ENCODE measurements around the gene ADD3.
"Not testable (repeated sequence)": the region's sequence is repeated elsewhere in the genome, so short reads cannot be mapped to it uniquely, and the experiment has no call there.

The ADD3 gene

DNA sequence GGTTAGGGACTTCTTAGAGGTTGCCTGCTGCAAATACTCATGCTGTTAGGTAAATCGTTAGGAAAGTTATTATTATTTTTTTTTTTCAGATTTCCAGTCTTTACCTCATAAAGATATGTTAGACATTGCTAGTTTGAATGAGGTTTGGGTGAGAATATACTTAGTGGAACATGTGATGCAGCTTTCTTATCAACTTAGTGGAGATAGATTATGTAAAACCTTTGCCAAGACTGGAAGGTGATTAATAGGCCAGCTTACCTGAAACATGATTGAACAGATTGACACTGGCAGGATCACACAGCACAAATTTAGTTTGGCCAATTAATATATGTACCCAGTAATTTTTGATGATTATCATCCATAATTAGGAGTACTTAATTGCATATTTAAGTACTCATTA is 32.3 kb downstream of the ADD3 start:
- Histone ChIP-seq H3K27me3 (ENCODE audit: insufficient read depth, low read length) (no peaks in the 10 kb centered on the region), H3K4me1 (ENCODE audit: insufficient read depth, low read length) (no peaks in the 10 kb centered on the region), H3K9me3 (ENCODE audit: low read length) (no peaks in the 10 kb centered on the region), H3K4me3 (ENCODE audit: low read length) (no peak overlapping the region), H3K36me3 (ENCODE audit: insufficient read depth, low read length) (no peaks in the 10 kb centered on the region), H2AFZ (ENCODE audit: low read depth, low read length) (no peak overlapping the region)

- Histone ChIP-seq H3K36me3 (ENCODE audit: insufficient read depth, low read length) (no peaks in the 10 kb centered on the region), H3K4me3 (ENCODE audit: low read length) (no peak overlapping the region), H2AFZ (ENCODE audit: low read depth, low read length) (no peak overlapping the region), H3K27me3 (ENCODE audit: insufficient read depth, low read length) (no peaks in the 10 kb centered on the region), H3K9me3 (ENCODE audit: low read length) (no peaks in the 10 kb centered on the region), H3K4me1 (ENCODE audit: insufficient read depth, low read length) (no peaks in the 10 kb centered on the region)
Observed at GRCh38 chr10:110040767-110041478, 33.1 kb downstream of the ADD3 start.

GRCh38 chr10:110041479-110041829 is 33.7 kb downstream of the ADD3 start:
- H3K27me3 ChIP-seq (ENCODE audit: insufficient read depth, low read length), result no peaks in the 10 kb centered on the region
- H3K9me3 ChIP-seq (ENCODE audit: low read length), result no peaks in the 10 kb centered on the region
- no peak overlapping the region for H3K4me3 ChIP-seq (ENCODE audit: low read length)
- H2AFZ ChIP-seq (ENCODE audit: low read depth, low read length), result no peak overlapping the region
- H3K36me3 ChIP-seq (ENCODE audit: insufficient read depth, low read length), result no peaks in the 10 kb centered on the region
- H3K4me1 ChIP-seq (ENCODE audit: insufficient read depth, low read length), result no peaks in the 10 kb centered on the region

- Histone ChIP-seq H3K4me3 (ENCODE audit: low read length) (no peak overlapping the region), H3K4me1 (ENCODE audit: insufficient read depth, low read length) (no peaks in the 10 kb centered on the region), H2AFZ (ENCODE audit: low read depth, low read length) (no peak overlapping the region), H3K36me3 (ENCODE audit: insufficient read depth, low read length) (no peaks in the 10 kb centered on the region), H3K27me3 (ENCODE audit: insufficient read depth, low read length) (no peaks in the 10 kb centered on the region), H3K9me3 (ENCODE audit: low read length) (no peaks in the 10 kb centered on the region)
Observed at GRCh38 chr10:110042181-110042580, 34.4 kb downstream of the ADD3 start.

- Histone ChIP-seq H3K9me3 (ENCODE audit: low read length) (no peaks in the 10 kb centered on the region), H3K27me3 (ENCODE audit: insufficient read depth, low read length) (no peaks in the 10 kb centered on the region), H3K36me3 (ENCODE audit: insufficient read depth, low read length) (no peaks in the 10 kb centered on the region), H2AFZ (ENCODE audit: low read depth, low read length) (no peak overlapping the region), H3K4me3 (ENCODE audit: low read length) (no peak overlapping the region), H3K4me1 (ENCODE audit: insufficient read depth, low read length) (no peaks in the 10 kb centered on the region)
Observed at GRCh38 chr10:110042891-110043290, 35.1 kb downstream of the ADD3 start.

DNA sequence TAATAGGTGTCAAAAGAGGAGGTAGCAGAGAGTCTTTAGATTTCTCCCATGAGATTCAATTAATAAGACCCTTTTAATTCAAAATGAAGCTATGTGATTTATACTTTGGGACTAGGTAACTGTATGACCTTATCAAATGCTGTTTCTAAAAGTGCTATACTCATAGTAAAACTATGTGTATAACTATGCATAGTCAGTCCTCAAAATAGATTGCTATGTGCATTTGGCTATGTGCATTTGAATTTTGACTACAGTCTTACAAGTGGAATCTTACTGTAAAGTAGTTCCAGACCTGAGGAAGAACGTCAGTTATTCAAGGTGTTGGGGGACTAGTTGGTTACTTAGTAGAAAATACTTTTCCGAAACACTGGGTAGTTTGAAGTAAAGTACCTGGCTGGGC is 36.9 kb downstream of the ADD3 start:
- H3K27me3 ChIP-seq (ENCODE audit: insufficient read depth, low read length), result no peaks in the 10 kb centered on the region
- H3K9me3 ChIP-seq (ENCODE audit: low read length), result peaks cover 5% of the 10 kb centered on the region
- no peak overlapping the region for H2AFZ ChIP-seq (ENCODE audit: low read depth, low read length)
- H3K4me1 ChIP-seq (ENCODE audit: insufficient read depth, low read length), result no peaks in the 10 kb centered on the region
- no peak overlapping the region for H3K4me3 ChIP-seq (ENCODE audit: low read length)
- no peaks in the 10 kb centered on the region for H3K36me3 ChIP-seq (ENCODE audit: insufficient read depth, low read length)

- H2AFZ ChIP-seq (ENCODE audit: low read depth, low read length), result no peak overlapping the region
- no peaks in the 10 kb centered on the region for H3K27me3 ChIP-seq (ENCODE audit: insufficient read depth, low read length)
- no peaks in the 10 kb centered on the region for H3K4me1 ChIP-seq (ENCODE audit: insufficient read depth, low read length)
- H3K4me3 ChIP-seq (ENCODE audit: low read length), result no peak overlapping the region
- no peaks in the 10 kb centered on the region for H3K36me3 ChIP-seq (ENCODE audit: insufficient read depth, low read length)
- H3K9me3 ChIP-seq (ENCODE audit: low read length), result peaks cover 5% of the 10 kb centered on the region
Observed at GRCh38 chr10:110045772-110046171, 38.0 kb downstream of the ADD3 start.

- H3K4me3 ChIP-seq (ENCODE audit: low read length); H2AFZ ChIP-seq (ENCODE audit: low read depth, low read length); H3K36me3 ChIP-seq (ENCODE audit: insufficient read depth, low read length); H3K9me3 ChIP-seq (ENCODE audit: low read length); H3K27me3 ChIP-seq (ENCODE audit: insufficient read depth, low read length); H3K4me1 ChIP-seq (ENCODE audit: insufficient read depth, low read length): not testable (repeated sequence)
Observed at GRCh38 chr10:110048145-110048544, 40.4 kb downstream of the ADD3 start.

- no peaks in the 10 kb centered on the region for H3K36me3 ChIP-seq (ENCODE audit: insufficient read depth, low read length)
- H3K27me3 ChIP-seq (ENCODE audit: insufficient read depth, low read length), result no peaks in the 10 kb centered on the region
- H3K9me3 ChIP-seq (ENCODE audit: low read length), result peaks cover 5% of the 10 kb centered on the region
- no peak overlapping the region for H2AFZ ChIP-seq (ENCODE audit: low read depth, low read length)
- H3K4me3 ChIP-seq (ENCODE audit: low read length), result no peak overlapping the region
- no peaks in the 10 kb centered on the region for H3K4me1 ChIP-seq (ENCODE audit: insufficient read depth, low read length)
Observed at GRCh38 chr10:110048781-110049180, 41.0 kb downstream of the ADD3 start.

- H2AFZ ChIP-seq (ENCODE audit: low read depth, low read length); H3K9me3 ChIP-seq (ENCODE audit: low read length); H3K4me1 ChIP-seq (ENCODE audit: insufficient read depth, low read length); H3K4me3 ChIP-seq (ENCODE audit: low read length); H3K27me3 ChIP-seq (ENCODE audit: insufficient read depth, low read length); H3K36me3 ChIP-seq (ENCODE audit: insufficient read depth, low read length): not testable (repeated sequence)
Observed at GRCh38 chr10:110049889-110050591, 42.3 kb downstream of the ADD3 start.

DNA sequence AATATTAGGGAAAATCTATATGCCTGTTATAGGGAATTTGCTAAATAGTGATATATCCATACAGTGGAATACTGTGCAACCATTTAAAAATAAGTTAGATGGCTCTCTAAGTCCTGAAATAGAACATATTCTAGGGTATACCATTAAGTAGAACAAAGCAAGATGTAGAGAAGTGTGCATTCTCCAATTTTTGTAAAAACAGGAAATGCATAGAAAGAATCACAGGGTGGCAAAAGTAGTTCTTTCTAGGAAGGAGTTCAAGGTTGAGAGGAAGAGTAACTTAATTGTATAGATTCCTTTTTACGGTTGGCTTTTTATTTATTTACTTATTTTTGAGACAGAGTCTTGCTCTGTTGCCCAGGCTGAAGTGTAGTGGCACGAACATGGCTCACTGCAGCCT is 43.7 kb downstream of the ADD3 start:
- Histone ChIP-seq H3K9me3 (ENCODE audit: low read length) (peaks cover 5% of the 10 kb centered on the region), H3K4me3 (ENCODE audit: low read length) (no peak overlapping the region), H2AFZ (ENCODE audit: low read depth, low read length) (no peak overlapping the region), H3K4me1 (ENCODE audit: insufficient read depth, low read length) (no peaks in the 10 kb centered on the region), H3K36me3 (ENCODE audit: insufficient read depth, low read length) (no peaks in the 10 kb centered on the region), H3K27me3 (ENCODE audit: insufficient read depth, low read length) (no peaks in the 10 kb centered on the region)

DNA sequence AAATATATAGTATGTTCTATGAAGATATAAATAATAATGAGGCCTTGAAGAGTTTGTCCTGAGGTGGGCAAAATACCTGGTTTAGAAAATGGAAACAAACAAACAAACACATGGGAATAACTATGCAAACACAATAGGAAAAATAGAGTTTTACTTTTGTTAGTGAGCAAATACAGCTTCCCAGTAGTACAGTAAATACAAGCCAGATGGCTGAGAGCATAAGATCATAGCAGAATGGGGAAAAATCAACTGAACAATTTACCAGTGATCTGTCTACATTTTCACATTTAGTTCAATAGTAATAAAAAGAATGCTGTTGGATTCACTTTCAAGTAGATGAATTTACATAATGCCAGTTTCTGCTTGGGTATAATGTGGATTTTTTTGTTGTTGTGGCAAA is 45.1 kb downstream of the ADD3 start:
- no peak overlapping the region for H2AFZ ChIP-seq (ENCODE audit: low read depth, low read length)
- peaks cover 5% of the 10 kb centered on the region for H3K9me3 ChIP-seq (ENCODE audit: low read length)

GRCh38 chr10:110056822-110057221 is 49.0 kb downstream of the ADD3 start:
- Histone ChIP-seq H2AFZ (ENCODE audit: low read depth, low read length) (no peak overlapping the region), H3K9me3 (ENCODE audit: low read length) (no peaks in the 10 kb centered on the region), H3K36me3 (ENCODE audit: insufficient read depth, low read length) (no peaks in the 10 kb centered on the region), H3K4me3 (ENCODE audit: low read length) (no peak overlapping the region), H3K27me3 (ENCODE audit: insufficient read depth, low read length) (no peaks in the 10 kb centered on the region), H3K4me1 (ENCODE audit: insufficient read depth, low read length) (peaks cover 14% of the 10 kb centered on the region)

More for the DNA sequence above, 45.1 kb downstream of the ADD3 start:
- H3K27me3 ChIP-seq (ENCODE audit: insufficient read depth, low read length), result no peaks in the 10 kb centered on the region
- H3K4me1 ChIP-seq (ENCODE audit: insufficient read depth, low read length), result no peaks in the 10 kb centered on the region
- H3K36me3 ChIP-seq (ENCODE audit: insufficient read depth, low read length), result no peaks in the 10 kb centered on the region
- H3K4me3 ChIP-seq (ENCODE audit: low read length), result no peak overlapping the region

DNA sequence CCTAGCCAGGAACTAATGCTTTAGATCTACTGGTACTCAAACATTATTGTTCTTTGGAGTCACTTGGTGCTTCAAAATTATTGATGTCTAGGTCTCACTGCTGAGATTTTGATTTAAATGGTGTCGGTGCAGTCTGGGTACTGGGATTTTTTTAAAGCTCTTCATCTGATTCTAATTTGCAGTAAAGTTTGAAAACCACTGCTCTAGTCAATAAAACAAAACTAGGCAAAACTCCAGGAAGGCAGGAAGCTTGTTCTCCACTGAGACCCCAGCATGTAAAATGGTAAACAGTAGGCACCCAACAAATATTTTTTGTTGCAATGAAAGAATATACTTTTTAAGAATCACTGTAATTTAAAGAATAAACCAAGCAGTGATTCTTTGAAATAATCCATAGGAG is 49.7 kb downstream of the ADD3 start:
- Histone ChIP-seq H3K27me3 (ENCODE audit: insufficient read depth, low read length) (no peaks in the 10 kb centered on the region), H3K4me3 (ENCODE audit: low read length) (no peak overlapping the region), H3K36me3 (ENCODE audit: insufficient read depth, low read length) (no peaks in the 10 kb centered on the region), H3K4me1 (ENCODE audit: insufficient read depth, low read length) (peaks cover 14% of the 10 kb centered on the region), H2AFZ (ENCODE audit: low read depth, low read length) (no peak overlapping the region), H3K9me3 (ENCODE audit: low read length) (no peaks in the 10 kb centered on the region)

All from neuron (in vitro differentiated cells).